Breast epithelium (tissue), 4 donors: ENCODE measurements around the gene TMLHE. TPM values are rescaled to one million over a fixed set of nuclear protein-coding genes. Genes with fewer than 3 reads are reported as not detected.

ENCODE experiments used
- DNase-seq, 2 donors: peaks; one replicate each; pipeline ENCODE4 v3.0.0-alpha.2; 2019; ENCODE audit warnings: low spot score in 2 of 2
- H3K27ac ChIP-seq, 2 donors: fragments of 200-600 bp; sonication (generic) in 1 of 2; one replicate each; pipeline ENCODE4 v1.5.1; 2016 to 2019; ENCODE audit warnings: mild to moderate bottlenecking in 1 of 2
- H3K27me3 ChIP-seq, 2 donors: fragments of 200-600 bp; sonication (generic) in 1 of 2; one replicate each; pipeline versions ENCODE4 v1.5.1 to v1.6.0; 2017 to 2019; ENCODE audit warnings: control low read depth in 1 of 2, mild to moderate bottlenecking in 1 of 2
- H3K36me3 ChIP-seq: fragments of 200-600 bp; one replicate; pipeline ENCODE4 v1.5.1; 2019
- H3K4me1 ChIP-seq, 2 donors: fragments of 200-600 bp; sonication (generic); one replicate each; pipeline ENCODE4 v1.5.1; 2016 to 2019; ENCODE audit warnings: control low read depth in 1 of 2
- H3K4me3 ChIP-seq, 3 donors: fragments of 200-600 bp; sonication (generic); 1 replicate in 2 of 3; 2 replicates in 1 of 3; pipeline ENCODE4 v1.5.1; 2016 to 2019; ENCODE audit warnings: mild to moderate bottlenecking in 3 of 3, moderate library complexity in 2 of 3
- H3K9me3 ChIP-seq, 2 donors: fragments of 200-600 bp; sonication (generic) in 1 of 2; one replicate each; pipeline ENCODE4 v1.5.1; 2016 to 2019; ENCODE audit warnings: control low read depth in 1 of 2
- CTCF ChIP-seq, 3 donors: fragments of 450-650 bp; IDR thresholded peaks; one replicate each; pipeline ENCODE4 v1.5.1; 2016 to 2017; ENCODE audit warnings: antibody characterized with exemption in 3 of 3, mild to moderate bottlenecking in 3 of 3, moderate library complexity in 3 of 3
- POLR2A ChIP-seq: fragments of 450-650 bp; IDR thresholded peaks from one replicate; pipeline ENCODE4 v1.6.1; 2016; ENCODE audit warnings: antibody characterized with exemption, mild to moderate bottlenecking, moderate library complexity
- POLR2AphosphoS5 ChIP-seq, 3 donors: sonication (generic); formaldehyde crosslinking; IDR thresholded peaks; one replicate each; pipeline ENCODE4 v1.6.1; 2017; ENCODE audit warnings: antibody characterized with exemption in 3 of 3
- intact Hi-C: fragments of 100-400 bp; cut with DNase I; formaldehyde crosslinking; loops from one replicate; pipeline ENCODE4 v1.15.1; 2023; ENCODE audit warnings: low total_unique reads
- total RNA-seq, 3 donors: library from RNA; depleted of rRNA; stranded (reverse); fragments of >200 nt; gene quantifications; one replicate each; pipeline ENCODE4 v1.1.0, GENCODE V29; 2016

Gene TMLHE
- total RNA-seq, 3 donors from 2014 or later: 17.7 to 23.7 (median 19.5) TPM

GRCh38 chrX:155611302-155611701 is 1.4 kb downstream of the TMLHE start:
- no peak for TF ChIP-seq POLR2AphosphoS5 (IDR thresholded peaks at IDR 0.05)
- TF ChIP-seq POLR2A: no peak
- no peak for TF ChIP-seq CTCF (IDR thresholded peaks at IDR 0.05)
- Histone ChIP-seq H3K27ac (peak overlapping the region; percentile 88 to 96), H3K4me3 (peak overlapping the region; percentile 65 to 78 (median 71)), H3K4me1 (no peaks in the 10 kb centered on the region), H3K9me3 (no peaks in the 10 kb centered on the region), H3K36me3 (no peaks in the 10 kb centered on the region), H3K27me3 (no peaks in the 10 kb centered on the region)
- intact Hi-C loops: no loop called here
- no peak for DNase-seq

GRCh38 chrX:155592981-155593380 is 19.8 kb downstream of the TMLHE start:
- TF ChIP-seq POLR2A (no peak), CTCF (IDR thresholded peaks at IDR 0.05) (no peak), POLR2AphosphoS5 (IDR thresholded peaks at IDR 0.05) (no peak)
- intact Hi-C loops: no loop called here
- Histone ChIP-seq H3K27ac (no peak overlapping the region), H3K4me3 (no peak overlapping the region), H3K36me3 (no peaks in the 10 kb centered on the region), H3K27me3 (no peaks in the 10 kb centered on the region), H3K4me1 (no peaks in the 10 kb centered on the region), H3K9me3 (peaks cover 31 to 59% of the 10 kb centered on the region in 2 donors)
- no peak for DNase-seq

- TF ChIP-seq POLR2AphosphoS5 (IDR thresholded peaks at IDR 0.05) (no peak), CTCF (IDR thresholded peaks at IDR 0.05) (no peak), POLR2A (no peak)
- intact Hi-C loops: no loop called here
- Histone ChIP-seq H3K4me3 (no peak overlapping the region), H3K27me3 (no peaks in the 10 kb centered on the region), H3K4me1 (no peaks in the 10 kb centered on the region), H3K36me3 (no peaks in the 10 kb centered on the region), H3K27ac (no peak overlapping the region), H3K9me3 (peaks cover 33 to 65% of the 10 kb centered on the region in 2 donors)
- no peak for DNase-seq
Measured at GRCh38 chrX:155592331-155592730, 20.4 kb downstream of the TMLHE start.

GRCh38 chrX:155577682-155578081 is 35.1 kb downstream of the TMLHE start:
- DNase-seq: no peak
- Histone ChIP-seq H3K27me3 (no peaks in the 10 kb centered on the region), H3K36me3 (no peaks in the 10 kb centered on the region), H3K4me1 (no peaks in the 10 kb centered on the region), H3K9me3 (peaks cover 0 to 30% of the 10 kb centered on the region in 2 donors), H3K27ac (no peak overlapping the region), H3K4me3 (no peak overlapping the region)
- intact Hi-C loops: no loop called here
- TF ChIP-seq POLR2AphosphoS5 (IDR thresholded peaks at IDR 0.05) (no peak), POLR2A (no peak), CTCF (IDR thresholded peaks at IDR 0.05) (no peak)

GRCh38 chrX:155563099-155563498 is 49.7 kb downstream of the TMLHE start:
- H3K4me3 ChIP-seq: no peak overlapping the region
- no peak overlapping the region for H3K27ac ChIP-seq
- intact Hi-C loops: no loop called here
- H3K4me1 ChIP-seq: no peaks in the 10 kb centered on the region
- no peaks in the 10 kb centered on the region for H3K36me3 ChIP-seq
- no peak for DNase-seq
- H3K27me3 ChIP-seq: no peaks in the 10 kb centered on the region
- H3K9me3 ChIP-seq: no peaks in the 10 kb centered on the region
- TF ChIP-seq CTCF (IDR thresholded peaks at IDR 0.05): no peak
- TF ChIP-seq POLR2A: no peak
